Nephron (organoid): ENCODE results near the gene POLD1.

Experiments
- H3K27ac Mint-ChIP-seq, 3 experiments: 2 replicates each; pipeline ENCODE4 v1.8.0; 2020; ENCODE audit warnings: mixed read lengths in 3 of 3, mild to moderate bottlenecking in 2 of 3, moderate library complexity in 1 of 3
- H3K27me3 Mint-ChIP-seq: 2 replicates; pipeline ENCODE4 v1.8.0; 2021; ENCODE audit warnings: low read depth, mild to moderate bottlenecking, moderate library complexity, mixed read lengths
- H3K36me3 Mint-ChIP-seq: 2 replicates; pipeline ENCODE4 v1.8.0; 2020; ENCODE audit warnings: low read depth, mixed read lengths
- H3K4me1 Mint-ChIP-seq: 2 replicates; pipeline ENCODE4 v1.8.0; 2020; ENCODE audit warnings: mixed read lengths
- H3K4me3 Mint-ChIP-seq, 3 experiments: 2 replicates each; pipeline ENCODE4 v1.8.0; 2020; ENCODE audit warnings: mild to moderate bottlenecking in 3 of 3, mixed read lengths in 3 of 3, moderate library complexity in 2 of 3
- H3K9me3 Mint-ChIP-seq: 2 replicates; pipeline ENCODE4 v1.8.0; 2020; ENCODE audit warnings: mixed read lengths
- CTCF ChIP-seq, 3 experiments: fragments of 200-600 bp; sonication (generic); IDR thresholded peaks; one replicate each; pipeline ENCODE4 v1.5.0; 2021; ENCODE audit warnings: antibody characterized with exemption in 3 of 3; ENCODE audit not compliant: unreplicated experiment in 3 of 3

The POLD1 gene

GRCh38 chr19:50401605-50402450 lies 17.7 kb downstream of the POLD1 start:
- no peaks in the 10 kb centered on the region for H3K4me1 Mint-ChIP-seq
- no peaks in the 10 kb centered on the region for H3K27me3 Mint-ChIP-seq
- no peak overlapping the region for H3K27ac Mint-ChIP-seq
- no peak for TF ChIP-seq CTCF (IDR thresholded peaks at IDR 0.05; ENCODE audit: unreplicated experiment in 3 of 3)
- peaks cover 23% of the 10 kb centered on the region for H3K36me3 Mint-ChIP-seq
- no peak overlapping the region for H3K4me3 Mint-ChIP-seq
- H3K9me3 Mint-ChIP-seq = no peaks in the 10 kb centered on the region

GRCh38 chr19:50402544-50403301 lies 18.6 kb downstream of the POLD1 start:
- Mint-ChIP-seq H3K36me3 (peaks cover 22% of the 10 kb centered on the region), H3K27ac (no peak overlapping the region), H3K4me3 (no peak overlapping the region), H3K27me3 (no peaks in the 10 kb centered on the region), H3K4me1 (no peaks in the 10 kb centered on the region), H3K9me3 (no peaks in the 10 kb centered on the region)
- no peak for TF ChIP-seq CTCF (IDR thresholded peaks at IDR 0.05; ENCODE audit: unreplicated experiment in 3 of 3)

- H3K9me3 Mint-ChIP-seq = no peaks in the 10 kb centered on the region
- H3K4me3 Mint-ChIP-seq = no peak overlapping the region
- TF ChIP-seq CTCF (IDR thresholded peaks at IDR 0.05; ENCODE audit: unreplicated experiment in 3 of 3) = no peak
- H3K27ac Mint-ChIP-seq = no peak overlapping the region
- peaks cover 21% of the 10 kb centered on the region for H3K36me3 Mint-ChIP-seq
- H3K27me3 Mint-ChIP-seq = no peaks in the 10 kb centered on the region
- H3K4me1 Mint-ChIP-seq = no peaks in the 10 kb centered on the region
These were observed 22.1 kb downstream of the POLD1 start for GRCh38 chr19:50406156-50406820.

GRCh38 chr19:50406829-50407228 lies 22.7 kb downstream of the POLD1 start:
- Mint-ChIP-seq H3K27ac (no peak overlapping the region), H3K4me1 (no peaks in the 10 kb centered on the region), H3K27me3 (no peaks in the 10 kb centered on the region), H3K4me3 (no peak overlapping the region), H3K9me3 (no peaks in the 10 kb centered on the region), H3K36me3 (peaks cover 23% of the 10 kb centered on the region)
- no peak for TF ChIP-seq CTCF (IDR thresholded peaks at IDR 0.05; ENCODE audit: unreplicated experiment in 3 of 3)

DNA sequence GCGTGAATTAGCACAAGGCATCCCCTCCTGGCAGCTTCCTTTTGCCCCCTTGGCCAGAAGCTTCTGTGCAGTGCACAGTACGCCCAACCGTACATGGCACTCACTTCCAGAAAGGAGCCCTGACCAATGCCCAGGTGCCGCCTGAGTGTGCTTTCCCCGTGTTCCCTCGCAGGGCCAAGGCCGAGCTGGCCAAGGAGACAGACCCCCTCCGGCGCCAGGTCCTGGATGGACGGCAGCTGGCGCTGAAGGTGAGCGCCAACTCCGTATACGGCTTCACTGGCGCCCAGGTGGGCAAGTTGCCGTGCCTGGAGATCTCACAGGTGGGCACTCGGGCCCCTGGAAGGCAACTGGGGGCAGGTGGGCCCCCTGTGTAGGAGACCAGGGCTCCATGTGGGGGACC lies 25.2 kb downstream of the POLD1 start:
- Mint-ChIP-seq H3K4me1 (no peaks in the 10 kb centered on the region), H3K9me3 (no peaks in the 10 kb centered on the region), H3K27me3 (no peaks in the 10 kb centered on the region), H3K36me3 (peaks cover 24% of the 10 kb centered on the region), H3K27ac (no peak overlapping the region), H3K4me3 (no peak overlapping the region)
- TF ChIP-seq CTCF (IDR thresholded peaks at IDR 0.05; ENCODE audit: unreplicated experiment in 3 of 3) = no peak
